DMS53 treated with DMSO at 0.1 percent for 48 hours (cell line): ENCODE results near the gene ADGRL2.

Experiments
- DNase-seq: peaks from one replicate; lab custom pipeline; 2025; ENCODE audit not compliant: unreplicated experiment; lab: John Stamatoyannopoulos, UW

Gene ADGRL2

DNA sequence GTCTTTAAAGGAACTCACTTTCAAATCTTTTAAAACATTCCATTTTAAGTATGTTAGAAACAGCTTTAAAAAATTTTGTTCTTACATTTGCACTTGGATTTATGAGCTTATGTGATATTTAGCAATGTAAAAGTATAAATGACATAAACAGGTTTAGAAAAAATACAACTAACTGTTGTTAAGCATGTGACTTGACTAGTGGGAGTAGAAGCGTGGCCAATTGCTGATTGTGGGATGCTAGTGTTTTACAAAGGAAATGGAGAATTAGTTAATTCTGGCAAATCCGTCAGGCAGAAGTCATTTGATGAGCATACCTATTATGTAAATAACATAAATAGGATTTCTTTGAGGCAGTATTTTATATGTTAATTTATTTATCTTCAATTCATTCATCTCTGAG, 175.8 kb downstream of the ADGRL2 start:
- DNase-seq, result no peak

DNA sequence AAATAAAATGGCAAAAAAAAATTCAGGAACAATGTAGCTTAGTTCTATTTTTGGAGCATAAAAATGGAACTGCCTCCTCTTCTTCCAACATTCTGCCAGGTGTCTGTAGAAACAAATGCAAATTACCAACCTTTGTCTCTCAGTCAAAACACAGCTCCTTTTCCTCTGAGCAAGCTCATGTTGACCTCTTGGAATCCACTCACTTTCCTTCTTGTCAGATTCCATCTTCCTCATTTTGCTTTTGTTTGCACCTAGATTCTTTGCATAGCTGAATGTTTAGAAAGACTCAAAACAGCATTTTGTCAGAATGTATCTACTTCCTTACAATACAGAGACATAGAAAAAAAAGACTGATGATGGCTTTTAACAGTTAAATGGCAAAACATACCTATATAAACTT, 178.2 kb downstream of the ADGRL2 start:
- no peak for DNase-seq

- no peak for DNase-seq
Measured at GRCh38 chr1:81982523-81982922, 181.8 kb downstream of the ADGRL2 start.

DNA sequence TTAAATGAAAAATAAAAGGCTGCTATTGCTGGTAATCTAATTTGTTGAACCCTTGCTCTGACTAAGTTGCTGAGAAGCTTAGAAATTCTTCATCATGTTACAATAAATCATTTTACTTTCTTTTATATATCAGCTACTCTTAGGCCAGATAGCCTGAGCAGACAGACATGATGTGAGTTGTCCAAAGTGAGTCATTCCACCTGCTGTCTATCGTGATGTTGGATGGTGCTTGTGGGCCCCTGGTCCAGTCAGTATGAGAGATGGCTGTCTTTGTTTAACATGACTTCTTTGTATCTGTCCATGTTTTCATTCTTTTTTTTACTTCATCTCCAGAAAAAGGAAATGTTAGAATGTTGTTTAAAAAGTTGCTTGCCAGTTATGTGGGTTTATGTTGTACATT, 188.8 kb downstream of the ADGRL2 start:
- no peak for DNase-seq

DNA sequence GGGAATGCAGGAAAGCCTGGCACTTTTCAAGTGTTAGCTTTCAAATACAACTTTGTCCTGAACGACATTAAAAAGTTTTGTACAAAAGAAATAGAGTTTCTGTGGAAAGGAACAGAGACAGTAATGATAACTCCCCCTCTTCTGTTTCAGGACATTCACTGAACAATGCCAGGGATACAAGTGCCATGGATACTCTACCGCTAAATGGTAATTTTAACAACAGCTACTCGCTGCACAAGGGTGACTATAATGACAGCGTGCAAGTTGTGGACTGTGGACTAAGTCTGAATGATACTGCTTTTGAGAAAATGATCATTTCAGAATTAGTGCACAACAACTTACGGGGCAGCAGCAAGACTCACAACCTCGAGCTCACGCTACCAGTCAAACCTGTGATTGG, 189.5 kb downstream of the ADGRL2 start:
- DNase-seq, result no peak

DNA sequence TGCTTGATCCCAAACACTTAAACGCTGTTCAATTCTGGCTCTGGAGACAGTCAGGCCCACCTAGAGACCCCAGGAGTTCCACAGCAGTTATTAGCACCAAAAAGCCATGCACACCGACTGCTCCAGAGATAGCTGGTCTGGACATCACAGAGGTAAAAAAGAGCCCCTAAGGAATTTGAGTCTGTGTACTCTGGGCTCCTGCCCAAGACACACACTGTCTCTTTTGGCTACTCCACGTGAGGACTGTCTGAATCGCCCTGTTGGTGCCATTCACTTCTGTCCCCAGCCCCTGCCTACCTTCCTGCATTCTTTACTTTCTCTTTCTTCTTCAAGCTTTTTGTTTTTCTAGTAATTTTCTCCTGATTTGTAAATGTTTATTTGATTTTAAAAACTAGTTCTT, 197.4 kb downstream of the ADGRL2 start:
- no peak for DNase-seq

DNA sequence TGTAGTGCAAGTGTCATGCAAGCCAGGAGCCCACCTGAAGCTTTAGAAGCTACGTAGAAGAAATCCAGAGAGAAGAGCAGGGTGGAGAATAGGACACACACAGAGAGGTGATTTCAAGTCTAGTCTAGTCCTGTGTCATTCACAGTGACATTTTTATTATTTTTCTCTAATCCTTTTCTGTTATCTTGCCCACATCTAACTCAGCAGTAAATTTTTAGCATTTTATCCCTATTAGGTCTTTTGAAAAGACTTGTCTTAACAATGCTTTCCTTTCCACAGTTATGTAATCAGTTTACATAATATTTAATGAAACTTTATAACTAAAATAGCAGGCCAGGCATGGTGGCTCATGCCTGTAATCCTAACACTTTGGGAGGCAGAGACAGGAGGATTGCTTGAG, 198.6 kb downstream of the ADGRL2 start:
- DNase-seq, result no peak

DNA sequence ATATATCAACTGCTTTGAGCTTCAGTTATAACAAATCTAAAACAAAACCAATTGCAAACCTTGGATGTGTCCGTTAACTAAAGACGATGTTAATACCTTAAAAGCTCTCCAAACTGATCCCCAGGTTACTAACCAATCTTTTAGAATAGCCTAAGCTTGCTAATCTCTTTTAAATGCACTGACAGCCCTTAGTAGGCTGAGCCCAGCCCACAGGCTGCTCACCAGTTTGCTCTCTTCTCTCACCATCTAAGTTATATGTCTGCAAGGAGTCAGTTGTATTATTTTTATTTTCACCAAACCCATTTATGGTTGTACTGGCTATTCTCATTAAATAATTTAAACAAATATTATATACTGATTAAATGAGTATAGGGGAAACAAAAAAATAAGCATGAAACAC, 199.5 kb downstream of the ADGRL2 start:
- no peak for DNase-seq

DNA sequence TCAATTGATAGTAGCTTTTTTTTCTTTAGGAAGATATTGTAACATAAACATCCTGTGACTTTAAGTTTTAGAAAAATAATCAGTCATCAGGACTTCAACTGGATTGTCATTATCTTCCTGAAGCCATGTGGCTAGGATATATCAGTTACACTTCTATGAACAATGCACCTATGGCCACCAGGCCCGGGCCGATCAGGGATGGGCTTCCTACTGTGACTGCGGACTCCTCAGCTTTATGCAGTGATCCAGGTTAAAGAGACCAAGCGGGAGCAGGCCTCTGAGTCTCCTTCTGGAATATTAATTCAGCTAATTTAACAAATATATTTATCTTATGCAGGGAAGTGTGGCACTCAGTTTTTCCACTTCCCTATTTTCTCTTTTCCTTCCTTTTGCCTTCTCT, 200.6 kb downstream of the ADGRL2 start:
- DNase-seq, result no peak

DNA sequence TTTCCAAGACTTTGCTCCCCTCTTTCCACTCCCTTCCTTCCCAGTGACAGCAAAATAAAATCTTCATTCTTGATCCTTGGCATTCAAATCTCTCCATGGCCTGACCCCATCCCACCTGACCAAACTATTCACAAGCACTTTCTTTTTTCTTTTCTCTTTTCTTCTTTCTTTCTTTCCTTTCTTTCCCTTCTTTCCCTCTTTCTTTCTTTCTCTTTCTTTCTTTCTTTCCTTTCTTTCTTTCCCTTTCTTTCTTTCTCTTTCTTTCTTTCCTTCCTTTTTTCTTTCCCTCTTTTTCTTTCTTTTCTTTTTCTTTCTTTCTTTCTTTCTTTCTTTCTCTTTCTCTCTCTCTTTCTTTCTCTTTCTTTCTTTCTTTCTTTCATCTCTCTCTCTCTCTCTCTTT, 207.1 kb downstream of the ADGRL2 start:
- DNase-seq, result no peak

DNA sequence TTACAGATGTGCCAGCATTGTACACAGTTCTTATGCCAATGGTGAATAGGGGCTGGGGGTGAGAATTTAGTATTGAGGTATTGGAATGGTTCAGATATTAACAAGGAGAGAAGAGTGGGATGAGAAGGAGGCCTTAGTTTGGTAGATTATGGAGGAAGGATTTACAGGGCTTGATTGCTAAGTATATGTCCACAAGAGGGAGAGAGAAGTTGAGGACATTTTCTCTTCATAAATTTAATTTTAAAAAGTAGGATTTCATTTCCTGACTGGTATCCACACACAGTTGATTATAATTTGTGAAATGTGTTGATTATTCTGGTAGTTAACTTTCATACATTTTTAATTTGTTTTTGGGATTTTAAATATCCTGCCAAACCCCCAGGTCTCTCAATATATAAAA, 213.0 kb downstream of the ADGRL2 start:
- DNase-seq, result no peak

DNA sequence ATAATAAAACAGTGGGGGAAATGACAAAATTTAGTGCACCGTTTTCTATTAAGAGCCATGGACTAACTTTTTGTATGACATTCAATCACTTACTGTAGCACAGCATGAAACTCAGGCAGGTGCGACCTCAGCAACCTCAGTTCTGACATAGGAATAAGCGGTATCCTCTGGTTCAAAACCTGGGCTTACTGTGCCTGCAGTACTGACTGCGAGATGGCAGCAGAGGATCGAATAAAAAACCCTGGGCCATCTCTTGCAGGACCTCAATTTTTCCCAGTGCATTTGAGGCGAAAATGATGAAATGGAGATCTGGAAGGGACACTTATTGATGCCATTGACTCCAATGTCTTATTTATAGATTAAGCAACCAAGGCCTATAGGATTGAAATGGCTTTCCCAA, 214.7 kb downstream of the ADGRL2 start:
- no peak for DNase-seq

- no peak for DNase-seq
Measured at GRCh38 chr1:82018319-82018718, 217.6 kb downstream of the ADGRL2 start.

GRCh38 chr1:82019508-82019907, 218.8 kb downstream of the ADGRL2 start:
- DNase-seq, result no peak

- DNase-seq, result no peak
Measured at GRCh38 chr1:82030830-82031229, 230.1 kb downstream of the ADGRL2 start.

DNA sequence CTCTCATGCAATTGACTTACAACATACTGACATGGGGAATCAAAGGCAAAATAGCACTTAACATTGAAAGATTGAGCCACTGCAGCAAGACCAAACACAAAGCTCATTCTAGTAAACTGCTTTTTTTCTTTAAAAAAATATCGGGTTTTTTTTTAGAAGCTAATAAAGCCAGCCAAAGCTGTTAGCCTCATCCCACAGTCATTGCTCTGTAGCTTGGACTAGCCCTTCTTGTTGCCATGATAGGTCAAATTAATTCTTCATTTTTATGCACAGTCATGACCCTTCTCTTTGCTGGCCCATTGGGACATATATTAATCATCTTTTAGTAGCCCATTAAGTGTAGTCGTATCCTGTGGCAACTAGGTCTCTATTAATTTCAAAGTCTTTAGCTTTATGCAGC, 231.3 kb downstream of the ADGRL2 start:
- no peak for DNase-seq

GRCh38 chr1:82034812-82035211, 234.1 kb downstream of the ADGRL2 start:
- DNase-seq, result no peak
